Skeletal muscle satellite cell (primary cell): ENCODE results near the gene PPP1R9A. TPM values are rescaled to one million over a fixed set of nuclear protein-coding genes. Genes with fewer than 3 reads are reported as not detected.
A peak's percentile ranks its signal among the peaks of the same experiment; 100 is the strongest.

ENCODE experiments used
- H3K27me3 ChIP-seq: 2 replicates; pipeline ENCODE4 v1.7.0; 2013; ENCODE audit warnings: low read length; ENCODE audit not compliant: control insufficient read depth, insufficient read depth
- H3K36me3 ChIP-seq: 2 replicates; pipeline ENCODE4 v1.7.0; 2013; ENCODE audit warnings: mild to moderate bottlenecking, control low read depth, low read length; ENCODE audit not compliant: insufficient read depth
- H3K4me1 ChIP-seq: 2 replicates; pipeline ENCODE4 v1.7.0; 2013; ENCODE audit warnings: low read length; ENCODE audit not compliant: control insufficient read depth, insufficient read depth
- H3K4me2 ChIP-seq: 2 replicates; pipeline ENCODE4 v1.7.0; 2013; ENCODE audit warnings: mild to moderate bottlenecking, low read length
- H3K4me3 ChIP-seq: 2 replicates; pipeline ENCODE4 v1.7.0; 2013; ENCODE audit warnings: low read length
- H3K9ac ChIP-seq: 2 replicates; pipeline ENCODE4 v1.7.0; 2013; ENCODE audit warnings: mild to moderate bottlenecking, low read depth, low read length, moderate library complexity
- H3K9me3 ChIP-seq: replicated peaks from 2 replicates; pipeline ENCODE4 v1.7.0; 2013; ENCODE audit warnings: mild to moderate bottlenecking, control low read depth, low read length
- total RNA-seq: library from RNA; depleted of rRNA; stranded (reverse); fragments of >200 nt; gene quantifications from 2 replicates; pipeline ENCODE4 v1.2.3, GENCODE V29; 2012; rRNA removed

Gene PPP1R9A
- total RNA-seq: 0.22 and 0.25 TPM in 2 replicates

DNA sequence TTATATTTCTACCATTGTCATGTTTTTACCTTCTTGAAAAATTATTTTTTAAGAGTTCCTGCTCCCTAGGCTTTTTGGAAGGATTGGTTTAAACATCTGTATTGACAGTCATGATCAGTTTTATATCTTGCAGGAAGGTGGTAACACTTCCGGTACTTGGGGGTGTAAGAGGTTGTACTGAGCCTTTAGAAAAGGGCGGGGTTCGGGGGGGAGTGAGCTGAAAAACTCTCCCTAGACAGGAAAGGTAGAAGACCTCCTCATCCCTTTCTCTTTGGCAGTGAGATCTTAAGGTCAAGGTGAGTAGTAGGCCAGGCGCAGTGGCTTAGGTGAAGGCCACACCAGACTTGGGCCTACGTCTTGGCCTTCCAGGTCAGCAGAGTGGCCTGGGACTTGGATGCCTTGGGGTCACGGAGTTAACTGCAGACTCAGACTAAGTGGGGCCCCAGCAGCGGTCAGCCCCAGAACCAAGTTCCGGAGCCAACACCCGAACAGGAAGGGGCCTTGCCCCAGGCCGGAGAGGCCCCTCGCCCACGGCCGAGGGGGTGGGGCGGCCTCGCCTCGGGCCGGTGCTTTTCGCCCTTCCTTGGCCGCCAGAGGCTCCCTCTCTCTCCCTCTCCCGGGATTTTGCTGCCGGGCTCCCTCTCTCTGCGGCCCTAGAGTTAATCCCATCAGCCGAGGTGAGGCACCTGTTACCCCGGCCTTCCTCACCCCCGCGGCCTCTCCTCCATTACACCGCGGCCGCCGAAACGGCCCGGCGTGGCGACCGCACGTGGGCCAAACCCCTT is at the start of gene PPP1R9A:
Gene PPP1R9A (plus strand): TSS at position 569 of the 785 bp plus-strand sequence. CDS start 2,520 bp downstream, outside the sequence.
- H3K27me3 ChIP-seq: peaks cover 13% of the 10 kb centered on the region
- H3K4me1 ChIP-seq: peaks cover 5% of the 10 kb centered on the region
- peak within 1 kb of the TSS; percentile 51 for H3K9ac ChIP-seq
- H3K4me2 ChIP-seq: peak within 1 kb of the TSS; percentile 98
- H3K4me3 ChIP-seq: peak within 1 kb of the TSS; percentile 77
- H3K36me3 ChIP-seq: no peaks in the 10 kb centered on the region
- no peaks in the 10 kb centered on the region for H3K9me3 ChIP-seq

DNA sequence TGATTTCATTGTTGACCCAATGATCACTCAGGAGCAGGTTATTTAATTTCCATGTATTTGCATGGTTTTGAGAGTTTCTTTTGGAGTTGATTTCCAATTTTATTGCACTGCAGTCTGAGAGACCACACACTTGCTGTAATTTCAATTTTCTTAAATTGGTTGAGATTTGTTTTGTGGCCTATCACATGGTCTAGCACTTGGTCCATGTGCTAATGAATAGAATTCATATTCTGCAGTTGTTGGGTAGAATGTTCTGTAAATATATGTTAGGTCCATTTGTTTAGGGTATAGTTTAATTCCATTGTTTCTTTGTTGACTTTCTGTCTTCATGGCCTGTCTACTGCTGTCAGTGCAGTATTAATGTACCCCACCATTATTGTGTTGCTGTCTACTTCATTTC is 36.3 kb upstream of the PPP1R9A start:
- H3K4me3 ChIP-seq: no peak overlapping the region
- no peaks in the 10 kb centered on the region for H3K9me3 ChIP-seq
- H3K9ac ChIP-seq: no peak overlapping the region
- no peaks in the 10 kb centered on the region for H3K27me3 ChIP-seq
- H3K4me1 ChIP-seq: no peaks in the 10 kb centered on the region
- no peak overlapping the region for H3K4me2 ChIP-seq
- no peaks in the 10 kb centered on the region for H3K36me3 ChIP-seq

DNA sequence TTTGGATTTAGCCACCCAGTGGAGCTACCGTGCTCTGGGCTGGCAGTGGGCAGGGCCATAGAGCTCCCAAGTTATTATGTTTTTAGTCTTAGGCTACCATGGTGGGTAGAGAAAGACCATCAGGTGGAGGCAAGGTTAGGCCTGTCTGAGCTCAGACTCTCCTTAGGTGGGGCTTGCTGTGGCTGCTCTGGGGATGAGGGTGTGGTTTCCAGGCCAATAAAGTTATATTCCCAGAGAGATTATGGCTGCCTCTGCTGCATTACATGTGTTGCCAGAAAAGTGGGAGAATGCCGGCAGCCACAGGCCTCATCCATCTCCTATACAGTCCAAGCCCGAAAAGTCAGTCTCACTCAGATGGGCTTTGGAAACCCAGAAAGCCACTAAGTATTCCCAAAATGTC is 34.2 kb upstream of the PPP1R9A start:
- no peaks in the 10 kb centered on the region for H3K4me1 ChIP-seq
- H3K4me3 ChIP-seq: no peak overlapping the region
- no peaks in the 10 kb centered on the region for H3K36me3 ChIP-seq
- H3K4me2 ChIP-seq: no peak overlapping the region
- no peak overlapping the region for H3K9ac ChIP-seq
- H3K9me3 ChIP-seq: peaks cover 3% of the 10 kb centered on the region
- H3K27me3 ChIP-seq: no peaks in the 10 kb centered on the region

DNA sequence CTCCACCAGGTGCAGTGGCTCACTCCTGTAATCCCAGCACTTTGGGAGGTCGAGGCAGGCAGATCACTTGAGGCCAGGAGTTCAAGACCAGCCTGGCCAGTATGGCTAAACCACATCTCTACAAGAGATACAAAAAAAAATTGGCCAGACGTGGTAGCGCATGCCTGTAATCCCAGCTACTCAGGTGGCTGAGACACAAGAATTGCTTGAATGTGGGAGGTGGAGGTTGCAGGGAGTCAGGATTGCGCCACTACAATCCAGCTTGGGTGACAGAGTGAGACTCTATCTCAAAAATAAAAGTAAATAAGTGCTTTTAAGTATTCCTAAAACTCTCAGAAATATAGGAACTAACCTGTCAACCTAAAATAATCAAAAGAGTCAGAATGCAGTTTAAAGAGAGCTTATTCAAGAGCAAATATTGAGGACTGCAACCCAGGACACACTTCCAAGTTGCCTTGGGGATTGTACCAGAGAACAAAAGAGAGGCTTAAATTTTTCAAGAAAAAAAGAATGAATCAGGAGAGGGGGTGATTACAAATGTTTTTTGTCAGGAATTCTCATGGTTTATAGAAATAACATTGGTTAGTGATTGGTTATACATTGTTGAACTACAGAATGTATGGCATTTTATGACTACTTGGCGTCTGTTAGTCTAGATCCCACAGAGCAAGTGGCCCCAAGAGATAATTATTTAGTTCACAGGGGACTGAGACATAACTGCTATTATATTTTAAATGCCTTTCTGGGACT is 33.2 kb upstream of the PPP1R9A start:
- Histone ChIP-seq H3K27me3 (no peaks in the 10 kb centered on the region), H3K9me3 (peaks cover 3% of the 10 kb centered on the region), H3K9ac (no peak overlapping the region), H3K4me3 (no peak overlapping the region), H3K4me1 (no peaks in the 10 kb centered on the region), H3K36me3 (no peaks in the 10 kb centered on the region), H3K4me2 (no peak overlapping the region)

DNA sequence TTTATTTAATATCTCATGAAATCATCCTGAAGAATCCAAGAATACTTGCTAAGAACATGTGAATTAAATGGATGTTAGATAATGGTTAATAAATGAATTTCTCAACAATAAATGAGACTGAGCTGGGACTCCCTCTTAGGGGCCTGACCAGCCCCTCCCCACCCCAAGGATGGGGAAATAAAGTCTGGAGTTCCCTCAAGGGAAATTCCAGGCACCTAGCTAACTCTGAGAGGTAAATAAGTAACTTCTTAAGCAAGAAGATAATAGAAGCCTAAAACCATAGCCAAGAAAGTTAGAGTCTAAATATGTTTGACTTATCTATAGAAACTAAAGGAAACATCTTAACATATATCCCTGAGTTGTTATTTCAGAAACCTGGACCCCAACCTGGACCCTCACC is 32.2 kb upstream of the PPP1R9A start:
- Histone ChIP-seq H3K27me3 (no peaks in the 10 kb centered on the region), H3K4me3 (no peak overlapping the region), H3K4me2 (no peak overlapping the region), H3K9me3 (peaks cover 3% of the 10 kb centered on the region), H3K4me1 (no peaks in the 10 kb centered on the region), H3K36me3 (no peaks in the 10 kb centered on the region), H3K9ac (no peak overlapping the region)

DNA sequence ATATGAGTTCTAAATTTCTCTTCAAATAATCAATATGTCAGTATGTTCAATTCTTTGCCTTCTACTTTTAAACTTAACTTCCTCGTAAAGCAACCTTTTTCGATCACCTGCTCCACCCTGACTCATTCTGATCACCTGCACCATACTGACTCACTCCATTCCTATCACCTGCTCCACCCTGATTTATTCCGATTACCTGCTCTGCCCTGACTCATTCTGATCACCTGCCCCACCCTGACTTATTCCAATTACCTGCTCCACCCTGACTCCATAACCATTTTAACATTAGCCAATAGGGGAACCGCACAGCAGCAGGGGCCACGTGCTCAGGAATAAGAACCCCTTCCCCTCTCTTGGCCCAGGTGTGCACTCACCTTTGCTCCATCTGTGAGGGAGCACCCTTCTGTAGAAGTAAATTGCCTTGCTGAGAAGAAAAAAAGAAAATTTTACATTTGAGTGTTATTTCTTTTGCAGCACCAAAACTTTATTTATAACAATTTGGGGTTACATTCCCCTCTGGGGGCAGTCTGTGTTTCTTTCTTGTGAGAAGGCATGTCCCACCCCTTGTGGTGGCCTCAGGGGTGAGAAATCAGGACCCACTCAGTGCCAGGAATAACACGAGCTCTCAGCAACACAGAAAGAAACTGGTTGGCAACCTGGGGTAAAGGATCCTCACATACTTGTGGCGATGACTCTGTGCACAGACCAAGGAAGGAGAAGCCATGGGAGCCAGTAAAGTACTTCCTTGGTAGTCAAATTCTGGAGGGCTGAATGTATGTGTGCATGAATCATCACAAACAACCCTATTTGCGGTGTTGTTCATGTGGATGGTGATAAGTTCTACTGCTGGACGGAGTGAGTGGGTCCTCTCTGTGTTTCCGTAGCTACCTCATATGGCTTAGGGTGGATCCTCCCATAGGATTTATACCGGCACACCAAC is 29.4 kb upstream of the PPP1R9A start:
- no peak overlapping the region for H3K4me3 ChIP-seq
- no peaks in the 10 kb centered on the region for H3K27me3 ChIP-seq
- H3K4me1 ChIP-seq: no peaks in the 10 kb centered on the region
- peaks cover 3% of the 10 kb centered on the region for H3K9me3 ChIP-seq
- no peaks in the 10 kb centered on the region for H3K36me3 ChIP-seq
- no peak overlapping the region for H3K4me2 ChIP-seq
- no peak overlapping the region for H3K9ac ChIP-seq

DNA sequence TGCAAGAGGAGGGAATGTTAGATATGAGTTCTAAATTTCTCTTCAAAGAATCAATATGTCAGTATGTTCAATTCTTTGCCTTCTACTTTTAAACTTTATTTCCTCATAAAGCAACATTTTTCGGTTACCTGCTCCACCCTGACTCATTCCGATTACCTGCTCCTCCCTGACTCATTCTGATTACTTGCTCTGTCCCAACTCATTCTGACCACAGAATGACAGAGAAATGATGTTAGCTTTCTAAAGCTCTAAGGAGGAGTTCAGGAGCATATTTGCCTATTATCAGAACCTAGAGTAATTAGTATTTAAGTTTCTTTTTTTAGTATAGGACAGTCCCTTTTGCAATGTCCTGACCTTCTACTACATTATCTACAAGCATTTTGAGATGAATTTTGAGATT is 24.5 kb upstream of the PPP1R9A start:
- Histone ChIP-seq H3K27me3 (no peaks in the 10 kb centered on the region), H3K4me1 (no peaks in the 10 kb centered on the region), H3K36me3 (no peaks in the 10 kb centered on the region), H3K9me3 (peaks cover under 1% of the 10 kb centered on the region), H3K4me2 (no peak overlapping the region), H3K9ac (no peak overlapping the region), H3K4me3 (no peak overlapping the region)

DNA sequence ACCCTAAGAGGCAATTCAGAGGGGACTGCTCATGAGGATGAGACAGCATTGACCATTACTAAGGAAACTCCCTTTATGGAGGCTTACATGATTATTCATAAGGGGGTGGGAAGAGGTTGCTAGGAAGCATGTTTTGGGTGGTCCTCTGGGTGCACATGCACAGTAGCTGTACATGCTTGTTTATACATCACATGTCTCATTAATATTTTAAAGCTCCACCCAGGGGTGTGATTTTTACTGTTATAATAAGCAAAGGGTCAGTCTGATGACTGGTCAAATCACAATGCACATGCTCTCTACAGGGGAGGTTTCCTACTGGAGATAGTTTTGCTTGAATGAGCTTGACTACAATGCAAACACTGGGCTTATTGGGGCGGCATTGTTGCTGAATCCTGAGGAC is 23.8 kb upstream of the PPP1R9A start:
- Histone ChIP-seq H3K36me3 (no peaks in the 10 kb centered on the region), H3K4me2 (no peak overlapping the region), H3K9ac (no peak overlapping the region), H3K9me3 (no peaks in the 10 kb centered on the region), H3K4me1 (no peaks in the 10 kb centered on the region), H3K4me3 (no peak overlapping the region), H3K27me3 (no peaks in the 10 kb centered on the region)

DNA sequence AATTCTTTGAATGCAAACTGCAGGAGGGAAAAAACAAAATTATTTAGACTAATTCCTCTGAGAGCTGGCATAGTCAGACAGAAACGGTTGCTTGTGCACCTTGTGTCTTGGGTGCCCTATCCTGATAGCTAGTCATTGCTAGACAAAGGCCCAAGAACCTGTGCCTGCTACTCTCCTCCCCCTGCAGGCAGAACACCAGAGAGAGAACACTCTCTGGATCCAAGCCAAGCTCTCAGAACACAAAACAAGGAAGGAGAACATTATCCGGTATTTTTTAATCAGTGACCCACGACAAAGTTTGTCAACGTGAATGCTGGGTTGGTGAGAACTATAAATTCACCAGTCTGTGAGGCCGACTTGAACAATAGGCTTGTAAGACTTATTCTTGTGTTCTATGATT is 18.8 kb upstream of the PPP1R9A start:
- H3K4me1 ChIP-seq: no peaks in the 10 kb centered on the region
- H3K9me3 ChIP-seq: no peaks in the 10 kb centered on the region
- H3K27me3 ChIP-seq: no peaks in the 10 kb centered on the region
- no peak overlapping the region for H3K9ac ChIP-seq
- H3K36me3 ChIP-seq: no peaks in the 10 kb centered on the region
- no peak overlapping the region for H3K4me2 ChIP-seq
- no peak overlapping the region for H3K4me3 ChIP-seq

DNA sequence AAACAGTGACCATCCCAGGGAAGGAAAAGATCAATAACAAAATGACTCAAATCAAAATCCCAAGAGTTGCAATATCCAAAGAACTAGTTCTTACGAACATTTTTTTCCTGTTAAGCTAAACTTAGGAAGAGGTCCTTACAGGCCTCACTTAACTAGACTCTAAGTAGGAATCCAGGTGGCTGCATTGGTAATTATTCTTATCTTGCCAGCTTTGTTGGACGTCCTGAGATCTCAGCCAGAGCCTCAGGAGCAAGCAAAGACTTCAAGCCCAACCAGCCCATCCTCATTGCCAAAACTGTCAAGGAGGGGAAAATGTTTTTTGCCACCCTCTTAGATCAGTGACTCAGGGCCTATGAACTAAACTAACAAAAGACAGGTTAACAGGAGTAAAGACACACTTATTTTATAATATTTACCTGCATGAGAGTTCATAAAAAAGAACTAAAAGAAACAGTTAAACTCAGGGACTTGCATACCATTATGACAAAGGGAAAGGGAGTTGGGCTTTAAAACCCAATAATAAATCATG is 18.3 kb upstream of the PPP1R9A start:
- Histone ChIP-seq H3K9ac (no peak overlapping the region), H3K36me3 (no peaks in the 10 kb centered on the region)

DNA sequence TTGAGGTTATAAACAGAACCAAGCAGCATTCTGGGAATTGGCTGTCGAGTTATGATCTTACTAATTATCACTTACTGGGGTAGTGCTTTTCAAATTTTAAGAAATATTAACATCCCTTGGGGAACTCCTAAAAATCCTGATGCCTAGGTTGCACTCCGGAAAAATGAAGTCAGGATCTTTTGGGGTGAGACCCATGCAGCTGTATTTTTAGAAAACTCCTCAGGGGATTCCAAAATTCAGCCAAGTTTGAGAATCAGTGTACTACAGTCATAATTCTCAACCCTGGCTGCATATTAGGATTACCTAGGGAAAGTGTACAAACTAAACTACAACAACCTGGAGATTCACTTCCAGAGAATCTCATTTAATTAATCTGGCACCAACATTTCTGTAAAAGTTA is 17.2 kb upstream of the PPP1R9A start:
- H3K27me3 ChIP-seq: no peaks in the 10 kb centered on the region
- H3K9me3 ChIP-seq: no peaks in the 10 kb centered on the region
- no peak overlapping the region for H3K4me3 ChIP-seq
- no peaks in the 10 kb centered on the region for H3K4me1 ChIP-seq
- no peak overlapping the region for H3K4me2 ChIP-seq
- H3K9ac ChIP-seq: no peak overlapping the region
- H3K36me3 ChIP-seq: no peaks in the 10 kb centered on the region

More for the DNA sequence above, 18.3 kb upstream of the PPP1R9A start:
- no peak overlapping the region for H3K4me2 ChIP-seq
- no peaks in the 10 kb centered on the region for H3K27me3 ChIP-seq
- no peaks in the 10 kb centered on the region for H3K4me1 ChIP-seq
- no peaks in the 10 kb centered on the region for H3K9me3 ChIP-seq
- H3K4me3 ChIP-seq: no peak overlapping the region
